IPS-18a (cell line): ENCODE measurements around the gene GALNT11.
"Not testable (repeated sequence)": the region's sequence is repeated elsewhere in the genome, so short reads cannot be mapped to it uniquely, and the experiment has no call there.

Experiments
- H3K27ac ChIP-seq: one replicate; pipeline ENCODE4 v1.5.1; 2013; ENCODE audit warnings: low read length
- H3K27me3 ChIP-seq: one replicate; pipeline ENCODE4 v1.6.1; 2013; ENCODE audit warnings: mild to moderate bottlenecking, low read length; ENCODE audit not compliant: control insufficient read depth, insufficient read depth
- H3K36me3 ChIP-seq: one replicate; pipeline ENCODE4 v1.6.1; 2013; ENCODE audit warnings: low read depth, low read length; ENCODE audit not compliant: control insufficient read depth
- H3K4me1 ChIP-seq: one replicate; pipeline ENCODE4 v1.6.1; 2013; ENCODE audit warnings: low read depth, low read length; ENCODE audit not compliant: control insufficient read depth
- H3K4me3 ChIP-seq: one replicate; pipeline ENCODE4 v1.5.1; 2013; ENCODE audit warnings: low read length
- H3K9ac ChIP-seq: one replicate; pipeline ENCODE4 v1.6.1; 2013; ENCODE audit warnings: mild to moderate bottlenecking, low read length, moderate library complexity
- H3K9me3 ChIP-seq: one replicate; pipeline ENCODE4 v1.6.1; 2013; ENCODE audit warnings: low read depth, low read length; ENCODE audit not compliant: control insufficient read depth

The GALNT11 gene

DNA sequence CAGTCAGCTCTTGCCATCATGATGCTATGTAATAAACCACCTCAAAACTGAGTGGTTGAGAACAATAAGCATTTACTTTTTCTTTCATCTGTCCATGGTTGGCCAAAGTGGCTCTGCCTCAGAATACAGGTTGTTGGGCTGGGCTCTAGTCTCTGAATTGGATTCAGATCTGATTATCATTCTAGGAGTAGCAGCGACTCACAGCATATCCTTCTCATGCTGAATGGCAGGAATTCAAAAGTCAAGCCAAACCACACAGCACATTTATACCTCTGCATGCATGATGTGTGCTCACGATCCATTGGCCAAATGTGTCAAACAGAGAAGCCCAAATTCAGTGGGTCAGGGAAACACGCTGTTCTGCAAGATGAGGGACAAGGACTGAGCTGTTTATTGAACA, 13.6 kb upstream of the GALNT11 start:
- no peak overlapping the region for H3K4me3 ChIP-seq
- no peaks in the 10 kb centered on the region for H3K36me3 ChIP-seq
- H3K27me3 ChIP-seq = no peaks in the 10 kb centered on the region
- H3K27ac ChIP-seq = no peak overlapping the region
- no peak overlapping the region for H3K9ac ChIP-seq
- no peaks in the 10 kb centered on the region for H3K9me3 ChIP-seq
- no peaks in the 10 kb centered on the region for H3K4me1 ChIP-seq

GRCh38 chr7:152013230-152013629, 12.2 kb upstream of the GALNT11 start:
- no peaks in the 10 kb centered on the region for H3K27me3 ChIP-seq
- H3K27ac ChIP-seq = no peak overlapping the region
- H3K4me3 ChIP-seq = no peak overlapping the region
- no peaks in the 10 kb centered on the region for H3K36me3 ChIP-seq
- no peak overlapping the region for H3K9ac ChIP-seq
- no peaks in the 10 kb centered on the region for H3K4me1 ChIP-seq
- no peaks in the 10 kb centered on the region for H3K9me3 ChIP-seq

DNA sequence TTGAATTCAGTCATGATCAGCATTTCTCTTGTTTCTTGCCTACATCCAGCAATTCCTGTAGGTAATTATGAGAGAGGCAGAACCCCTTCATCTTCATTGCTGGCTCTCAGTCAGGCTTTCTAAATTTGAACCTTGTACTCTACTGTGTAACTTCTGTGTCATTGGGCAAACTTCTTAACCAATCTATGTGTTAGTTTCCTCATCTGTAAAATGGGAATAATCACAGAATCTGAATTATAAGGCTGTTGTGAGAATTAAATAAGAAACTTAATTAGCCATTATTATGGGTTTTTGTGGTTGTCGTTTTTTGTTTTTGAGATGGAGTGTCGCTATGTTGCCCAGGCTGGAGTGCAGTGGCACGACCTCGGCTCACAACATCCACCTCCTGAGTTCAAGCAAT, 11.5 kb upstream of the GALNT11 start:
- Histone ChIP-seq H3K4me3 (no peak overlapping the region), H3K27me3 (no peaks in the 10 kb centered on the region), H3K36me3 (no peaks in the 10 kb centered on the region), H3K9me3 (no peaks in the 10 kb centered on the region), H3K9ac (no peak overlapping the region), H3K4me1 (no peaks in the 10 kb centered on the region), H3K27ac (no peak overlapping the region)

DNA sequence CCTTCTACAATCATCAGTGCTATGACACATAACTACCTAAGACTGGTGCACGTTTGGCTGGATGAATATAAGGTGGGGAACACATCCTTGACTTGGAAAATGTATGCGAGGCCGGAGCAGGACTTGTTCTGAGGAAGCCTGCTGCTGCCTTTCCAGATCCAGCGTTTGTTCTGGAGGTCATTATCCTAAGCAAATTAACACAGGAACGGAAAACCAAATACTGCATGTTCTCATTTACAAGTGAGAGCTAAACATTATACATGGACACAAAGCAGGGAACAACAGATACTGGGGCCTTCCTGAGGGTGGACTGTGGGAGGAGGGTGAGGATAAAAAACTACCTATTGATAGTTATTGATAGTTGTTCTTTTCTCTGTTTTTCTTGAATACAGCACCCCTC, 10.8 kb upstream of the GALNT11 start:
- Histone ChIP-seq H3K36me3 (no peaks in the 10 kb centered on the region), H3K9me3 (no peaks in the 10 kb centered on the region), H3K4me1 (no peaks in the 10 kb centered on the region), H3K4me3 (no peak overlapping the region), H3K27ac (no peak overlapping the region), H3K27me3 (no peaks in the 10 kb centered on the region), H3K9ac (no peak overlapping the region)

- no peaks in the 10 kb centered on the region for H3K9me3 ChIP-seq
- no peak overlapping the region for H3K4me3 ChIP-seq
- H3K9ac ChIP-seq = no peak overlapping the region
- no peak overlapping the region for H3K27ac ChIP-seq
- H3K27me3 ChIP-seq = no peaks in the 10 kb centered on the region
- H3K4me1 ChIP-seq = no peaks in the 10 kb centered on the region
- H3K36me3 ChIP-seq = no peaks in the 10 kb centered on the region
These were observed 9.9 kb upstream of the GALNT11 start for GRCh38 chr7:152015600-152015999.

- H3K4me3 ChIP-seq = no peak overlapping the region
- H3K9ac ChIP-seq = no peak overlapping the region
- no peaks in the 10 kb centered on the region for H3K27me3 ChIP-seq
- no peaks in the 10 kb centered on the region for H3K4me1 ChIP-seq
- H3K27ac ChIP-seq = no peak overlapping the region
- no peaks in the 10 kb centered on the region for H3K36me3 ChIP-seq
- H3K9me3 ChIP-seq = no peaks in the 10 kb centered on the region
These were observed 8.5 kb upstream of the GALNT11 start for GRCh38 chr7:152016947-152017346.

- not testable (repeated sequence) for H3K27me3 ChIP-seq, H3K9me3 ChIP-seq
These were observed 7.8 kb upstream of the GALNT11 start for GRCh38 chr7:152017683-152018082.

DNA sequence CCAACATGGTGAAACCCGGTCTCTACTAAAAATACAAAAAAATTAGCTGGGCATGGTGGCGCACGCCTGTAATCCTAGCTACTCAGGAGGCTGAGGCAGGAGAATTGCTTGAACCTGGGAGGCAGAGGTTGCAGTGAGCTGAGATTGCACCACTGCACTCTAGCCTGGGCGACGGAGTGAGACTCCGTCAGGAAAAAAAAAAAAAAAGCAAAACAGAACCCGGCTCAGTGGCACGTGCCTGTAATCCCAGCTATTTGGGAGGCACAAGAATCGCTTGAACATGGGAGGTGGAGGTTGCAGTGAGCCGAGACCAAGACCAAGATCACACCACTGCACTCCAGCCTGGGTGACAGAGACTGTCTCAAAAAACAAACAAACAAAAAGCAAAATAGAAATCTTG, 3.7 kb upstream of the GALNT11 start:
- not testable (repeated sequence) for H3K4me1 ChIP-seq, H3K27me3 ChIP-seq, H3K4me3 ChIP-seq, H3K9me3 ChIP-seq, H3K27ac ChIP-seq, H3K36me3 ChIP-seq, H3K9ac ChIP-seq

More at GRCh38 chr7:152017683-152018082, 7.8 kb upstream of the GALNT11 start:
- not testable (repeated sequence) for H3K4me1 ChIP-seq, H3K4me3 ChIP-seq, H3K36me3 ChIP-seq, H3K9ac ChIP-seq, H3K27ac ChIP-seq

DNA sequence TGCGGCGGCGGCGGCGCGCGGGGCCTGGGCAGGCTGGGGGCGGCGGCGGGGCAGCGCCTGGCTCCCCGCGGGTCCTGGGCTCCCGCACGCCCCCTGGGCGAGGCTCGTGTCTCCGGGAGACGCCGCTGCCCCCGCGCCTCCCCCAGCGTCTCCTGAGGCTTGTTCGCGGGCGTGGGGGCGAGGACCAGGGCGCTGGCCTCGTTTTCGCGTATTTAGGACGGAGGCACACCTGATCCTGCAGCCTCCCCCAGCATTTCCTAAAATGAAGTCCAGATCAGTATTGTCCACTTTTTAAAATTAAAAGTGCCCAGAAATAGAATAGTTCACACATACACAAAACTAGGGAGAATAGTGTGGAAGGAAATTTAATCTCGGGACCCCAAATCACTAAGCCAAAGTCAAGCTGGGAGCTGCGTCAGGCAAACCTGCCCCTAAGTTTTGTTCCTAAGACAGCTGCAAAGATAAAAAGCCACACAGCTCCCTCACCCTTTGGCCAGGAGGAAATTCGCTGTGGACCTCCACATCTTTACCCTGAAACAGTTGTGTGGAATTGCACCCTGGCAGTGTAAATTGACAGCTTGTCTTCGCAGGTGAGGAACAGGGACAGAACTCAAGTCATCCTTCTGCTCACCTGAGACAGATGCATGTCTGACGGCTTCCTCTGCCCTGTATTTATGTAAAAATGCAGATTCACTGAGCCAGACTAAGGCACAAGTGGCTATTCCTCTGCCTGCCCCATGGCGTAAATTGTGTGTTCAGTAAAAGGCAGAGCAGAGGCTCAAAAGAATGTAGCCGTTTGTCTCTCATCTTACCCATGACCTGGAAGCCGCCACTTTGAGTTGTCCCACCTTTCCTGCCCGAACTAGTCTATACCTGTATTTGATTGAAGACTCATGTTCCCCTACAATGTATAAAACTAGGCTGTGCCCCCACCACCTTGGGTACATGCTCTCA, 740 bp downstream of the GALNT11 start:
- Histone ChIP-seq H3K9me3 (no peaks in the 10 kb centered on the region), H3K4me1 (peaks cover 4% of the 10 kb centered on the region), H3K27ac (no peak overlapping the region), H3K4me3 (peak overlapping the region; percentile 84), H3K36me3 (no peaks in the 10 kb centered on the region), H3K27me3 (peaks cover 9% of the 10 kb centered on the region), H3K9ac (peak overlapping the region; percentile 23)

DNA sequence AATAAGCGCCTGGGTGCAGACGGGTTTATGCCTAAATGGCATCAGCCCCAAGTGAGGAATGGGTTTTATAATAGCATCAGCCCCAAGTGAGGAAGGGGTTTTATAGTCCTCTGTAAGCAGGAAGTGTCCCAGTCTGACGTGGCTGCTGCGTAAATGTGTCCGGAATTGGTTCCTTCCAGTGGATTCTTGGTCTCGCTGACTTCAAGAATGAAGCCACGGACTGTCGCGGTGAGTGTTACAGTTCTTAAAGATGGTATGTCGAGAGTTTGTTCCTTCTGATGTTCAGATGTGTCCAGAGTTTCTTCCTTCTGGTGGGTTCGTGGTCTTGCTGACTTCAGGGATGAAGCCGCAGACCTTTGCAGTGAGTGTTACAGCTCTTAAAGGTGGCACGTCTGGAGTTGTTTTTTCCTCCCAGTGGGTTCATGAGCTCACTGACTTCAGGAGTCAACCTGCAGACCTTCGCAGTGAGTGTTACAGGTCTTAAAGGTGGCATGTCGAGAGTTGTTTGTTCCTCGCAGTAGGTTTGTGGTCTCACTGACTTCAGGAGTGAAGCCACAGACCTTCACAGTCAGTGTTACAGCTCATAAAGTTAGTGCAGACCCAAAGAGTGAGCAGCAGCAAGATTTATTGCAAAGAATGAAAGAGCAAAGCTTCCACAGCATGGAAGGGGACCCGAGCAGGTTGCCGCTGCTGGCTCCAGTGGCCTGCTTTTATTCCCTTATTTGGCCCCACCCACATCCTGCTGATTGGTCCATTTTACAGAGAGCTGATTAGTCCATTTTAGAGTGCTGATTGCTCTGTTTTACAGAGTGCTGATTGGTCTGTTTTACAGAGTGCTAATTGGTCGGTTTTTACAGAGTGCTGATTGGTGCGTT, 2.3 kb downstream of the GALNT11 start:
- H3K27ac ChIP-seq, H3K4me1 ChIP-seq, H3K9me3 ChIP-seq, H3K4me3 ChIP-seq, H3K9ac ChIP-seq, H3K27me3 ChIP-seq, H3K36me3 ChIP-seq: not testable (repeated sequence)

DNA sequence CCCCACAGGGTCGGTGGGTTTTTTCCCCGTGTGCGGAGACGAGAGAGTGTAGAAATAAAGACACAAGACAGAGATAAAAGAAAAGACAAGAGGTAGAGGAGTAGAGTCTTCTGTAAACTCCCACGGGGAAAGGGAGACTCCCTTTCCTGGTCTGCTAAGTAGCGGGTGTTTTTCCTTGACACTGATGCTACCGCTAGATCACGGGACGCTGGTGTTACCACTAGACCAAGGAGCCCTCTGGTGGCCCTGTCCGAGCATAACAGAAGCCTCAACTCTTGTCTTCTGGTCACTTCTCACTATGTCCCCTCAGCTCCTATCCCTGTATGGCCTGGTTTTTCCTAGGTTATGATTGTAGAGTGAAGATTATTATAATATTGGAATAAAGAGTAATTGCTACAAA, 4.6 kb downstream of the GALNT11 start:
- H3K9ac ChIP-seq, H3K9me3 ChIP-seq, H3K36me3 ChIP-seq, H3K4me3 ChIP-seq, H3K27ac ChIP-seq: not testable (repeated sequence)
- Histone ChIP-seq H3K4me1 (peaks cover 12% of the 10 kb centered on the region), H3K27me3 (peaks cover 21% of the 10 kb centered on the region)
